ENCODE data around the gene ST14.

The ST14 gene

DNA sequence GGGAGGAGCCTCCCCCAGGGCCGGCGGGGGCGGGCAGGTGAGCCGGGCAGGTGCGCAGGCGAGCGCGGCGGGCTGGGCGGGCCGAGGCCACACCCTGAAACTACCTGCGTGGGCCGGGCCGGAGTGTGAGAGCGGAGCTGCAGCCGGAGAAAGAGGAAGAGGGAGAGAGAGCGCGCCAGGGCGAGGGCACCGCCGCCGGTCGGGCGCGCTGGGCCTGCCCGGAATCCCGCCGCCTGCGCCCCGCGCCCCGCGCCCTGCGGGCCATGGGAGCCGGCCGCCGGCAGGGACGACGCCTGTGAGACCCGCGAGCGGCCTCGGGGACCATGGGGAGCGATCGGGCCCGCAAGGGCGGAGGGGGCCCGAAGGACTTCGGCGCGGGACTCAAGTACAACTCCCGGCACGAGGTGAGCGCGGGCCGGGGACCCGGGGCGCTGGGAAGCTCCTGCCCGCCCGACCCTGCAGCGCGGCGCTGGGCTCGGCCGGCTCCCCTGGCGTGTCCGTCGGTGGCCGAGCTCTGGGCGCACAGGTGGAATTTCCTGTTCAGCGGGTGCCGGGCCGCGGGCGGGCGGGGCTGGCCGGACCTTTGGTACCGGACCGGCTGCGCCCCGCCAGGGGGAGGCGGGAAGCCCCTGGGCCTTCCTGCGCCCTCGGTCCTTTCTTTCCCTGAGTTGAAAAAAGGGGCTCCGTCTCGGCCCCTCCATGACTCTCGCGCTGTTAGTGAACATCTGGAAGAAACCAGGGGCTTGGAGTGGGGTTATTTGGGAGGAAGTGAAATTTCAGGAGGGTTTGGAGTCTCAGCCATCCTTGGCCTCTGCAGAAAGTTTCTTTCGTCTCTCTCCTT is at the start of gene ST14:
ST14 (plus strand) TSS at position 126 of the 841 bp plus-strand sequence; CDS start at position 324, 198 bp downstream.
- no peak for DNase-seq

DNA sequence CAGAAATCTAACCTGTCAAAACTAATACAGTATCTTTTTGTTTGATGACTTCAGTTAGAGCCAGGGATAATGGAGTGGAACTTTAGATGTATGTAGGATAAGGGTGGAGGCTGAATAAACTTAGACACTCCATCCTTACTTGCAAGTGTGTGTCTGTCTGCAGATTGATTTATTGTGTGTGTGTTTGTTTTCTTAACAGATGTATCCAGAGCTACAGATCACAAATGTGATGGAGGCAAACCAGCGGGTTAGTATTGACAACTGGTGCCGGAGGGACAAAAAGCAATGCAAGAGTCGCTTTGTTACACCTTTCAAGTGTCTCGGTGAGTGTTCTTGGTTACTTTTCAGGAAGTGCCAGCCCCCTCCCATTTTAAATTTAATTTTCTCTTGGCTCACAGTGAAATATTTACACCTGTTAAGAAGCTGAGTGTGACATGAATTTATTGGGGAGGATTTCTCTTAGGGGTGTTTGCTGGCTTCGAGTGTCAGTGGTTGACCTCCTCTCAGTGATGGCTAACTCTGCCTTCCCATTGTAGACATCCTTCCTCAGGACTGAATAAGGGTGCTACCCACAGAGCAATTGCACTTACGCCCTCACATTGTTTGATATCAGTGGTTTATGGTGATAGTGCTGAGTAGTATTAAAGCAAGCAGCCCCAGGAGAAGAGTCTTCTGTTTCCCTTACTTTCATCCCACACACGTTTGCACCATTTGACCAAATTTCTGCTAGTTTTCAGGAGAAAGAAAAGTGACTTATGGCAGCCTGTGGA is 49.1 kb upstream of the ST14 start:
- no peak for DNase-seq

DNA sequence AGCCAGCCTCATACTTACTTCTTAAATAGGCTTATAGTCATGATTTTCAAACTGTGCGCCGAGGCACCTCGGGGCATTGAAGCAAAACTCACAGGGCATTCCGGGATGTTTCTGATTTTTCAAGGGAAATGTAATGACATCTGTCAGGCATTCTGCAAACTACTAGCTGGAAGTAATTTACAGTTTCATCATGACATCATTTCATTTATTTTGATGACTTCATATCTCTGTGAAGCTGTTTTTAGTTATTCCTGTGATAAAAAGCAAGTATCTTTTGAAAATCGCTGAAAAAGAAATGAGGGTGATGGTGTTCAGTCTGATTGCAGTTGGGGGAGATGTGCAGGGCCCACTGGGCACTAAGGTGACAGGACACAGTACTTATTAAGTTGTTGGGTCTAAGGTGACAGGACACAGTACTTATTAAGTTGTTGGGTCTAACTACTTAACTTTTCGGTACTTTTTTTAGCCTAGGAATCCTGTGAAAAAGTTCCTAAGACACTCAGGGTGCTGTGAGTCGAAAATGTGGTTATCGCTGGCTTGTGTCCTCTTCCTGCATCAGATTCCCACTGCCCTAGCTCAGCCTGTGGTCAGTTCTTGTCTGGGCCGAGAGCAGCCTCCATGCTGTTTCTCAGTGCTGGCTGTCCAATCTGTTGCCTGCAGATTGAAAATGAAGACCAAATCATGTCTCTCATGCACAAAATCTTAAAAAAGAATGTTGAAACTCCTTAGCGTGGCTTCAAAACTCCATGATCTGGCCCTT is 47.3 kb upstream of the ST14 start:
- no peak for DNase-seq

DNA sequence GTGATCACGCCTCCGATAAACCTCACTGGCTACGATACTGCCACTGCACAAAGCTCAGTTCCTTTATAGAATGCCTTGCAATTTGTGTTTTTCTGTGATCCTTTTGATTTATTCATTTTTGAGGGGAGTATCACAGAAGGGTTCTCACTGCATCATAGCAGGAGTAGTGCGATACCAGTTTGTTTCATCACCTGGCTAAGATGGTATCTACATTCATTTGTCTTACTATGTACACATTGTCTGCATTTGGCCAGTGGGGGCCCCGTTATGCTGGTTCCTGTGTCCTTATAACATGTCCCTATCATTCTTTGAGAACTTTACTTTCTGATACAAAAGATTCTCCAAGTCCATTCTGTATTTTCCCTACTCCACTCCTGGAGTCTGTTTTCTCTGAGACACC is 45.3 kb upstream of the ST14 start:
- no peak for DNase-seq

DNA sequence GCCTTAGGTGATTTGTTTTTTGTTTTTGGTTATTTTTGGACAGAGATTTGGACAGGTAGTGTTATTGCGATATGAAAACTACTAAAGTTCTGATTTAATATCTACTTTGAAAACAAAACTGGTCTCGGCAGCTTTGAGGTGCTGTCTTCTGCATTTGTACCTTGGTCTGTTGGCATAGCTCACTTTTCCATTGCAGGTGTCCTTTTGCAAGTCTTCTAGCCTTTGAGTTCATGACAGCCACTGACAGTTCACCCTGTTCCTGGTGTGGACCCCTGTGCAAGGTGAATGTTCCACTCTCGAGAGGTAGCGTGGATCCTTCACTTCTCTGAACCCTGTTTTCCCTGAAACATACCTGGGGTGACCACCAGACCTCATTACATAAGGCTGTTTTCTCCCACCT is 44.9 kb upstream of the ST14 start:
- DNase-seq, result no peak

DNA sequence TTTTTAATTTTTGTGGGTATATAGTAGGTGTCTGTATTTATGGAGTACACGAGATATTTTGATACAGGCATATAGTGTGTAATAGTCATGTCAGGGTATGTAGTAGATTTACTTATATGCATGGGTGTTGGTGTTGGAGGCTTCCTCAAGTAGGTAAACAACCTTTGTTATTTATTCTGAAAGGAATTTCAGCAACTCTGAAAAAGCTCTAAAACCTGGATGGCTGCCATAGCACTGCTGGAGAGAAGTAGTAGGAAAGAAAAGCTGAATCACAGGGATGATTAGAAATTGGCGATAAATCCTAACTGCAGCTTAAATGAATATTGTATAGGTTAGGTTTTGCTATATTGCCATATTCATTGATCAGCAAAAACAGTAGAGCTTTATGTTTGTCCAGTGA is 44.4 kb upstream of the ST14 start:
- DNase-seq, result no peak

DNA sequence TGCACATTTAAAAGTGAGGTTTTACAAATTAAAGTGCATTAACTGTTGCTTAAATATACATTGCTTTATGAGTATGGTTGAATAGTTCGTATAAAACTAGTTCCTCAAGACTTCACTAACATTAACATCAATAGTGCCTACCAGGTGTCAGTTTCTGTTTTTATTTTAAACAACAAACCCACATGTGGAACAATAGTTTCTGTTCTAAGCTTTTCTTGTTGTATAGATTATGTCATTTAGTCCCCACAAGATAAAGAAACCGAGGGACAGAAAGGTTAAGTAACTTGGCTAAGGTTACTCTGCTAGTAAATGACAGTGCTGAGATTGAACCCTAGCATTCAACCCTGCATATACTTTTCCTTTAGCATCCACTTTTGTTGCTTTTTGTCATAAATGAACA is 41.4 kb upstream of the ST14 start:
- DNase-seq, result no peak

DNA sequence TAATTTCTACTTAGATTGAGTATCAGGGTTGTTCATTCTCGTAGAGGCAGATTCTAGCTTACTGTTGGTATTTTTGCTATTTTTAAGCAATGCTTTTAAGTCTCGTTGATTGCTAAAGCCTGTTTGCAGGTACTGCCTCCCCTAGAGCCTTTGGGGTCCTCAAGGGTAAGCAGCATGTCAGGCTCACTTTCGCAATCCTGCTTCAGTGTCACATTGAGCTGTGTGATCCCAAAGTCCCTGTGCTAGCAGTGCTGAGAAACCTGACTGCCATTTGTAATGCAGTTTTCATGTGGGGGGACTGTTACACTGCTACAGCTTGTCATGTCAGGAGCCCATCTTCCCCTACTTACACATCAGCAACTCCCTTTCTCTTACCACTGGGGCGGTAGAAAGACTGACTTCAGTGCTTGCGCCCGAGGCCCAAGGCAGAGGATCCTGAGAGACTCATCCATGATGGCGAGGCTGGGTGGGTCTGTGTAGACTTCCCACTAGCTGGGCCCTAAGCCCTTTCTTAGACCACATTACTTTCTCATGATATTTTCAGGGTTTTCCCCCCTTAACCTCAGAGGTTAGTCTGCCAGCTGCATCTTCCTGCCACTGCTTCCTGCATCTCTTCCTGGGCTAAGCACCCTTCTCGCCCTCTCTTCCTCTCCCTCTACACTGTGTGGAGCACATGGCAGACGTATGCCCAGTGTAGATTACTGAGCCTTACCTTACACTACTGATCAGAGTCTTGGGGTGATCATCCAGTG is 40.8 kb upstream of the ST14 start:
- no peak for DNase-seq

DNA sequence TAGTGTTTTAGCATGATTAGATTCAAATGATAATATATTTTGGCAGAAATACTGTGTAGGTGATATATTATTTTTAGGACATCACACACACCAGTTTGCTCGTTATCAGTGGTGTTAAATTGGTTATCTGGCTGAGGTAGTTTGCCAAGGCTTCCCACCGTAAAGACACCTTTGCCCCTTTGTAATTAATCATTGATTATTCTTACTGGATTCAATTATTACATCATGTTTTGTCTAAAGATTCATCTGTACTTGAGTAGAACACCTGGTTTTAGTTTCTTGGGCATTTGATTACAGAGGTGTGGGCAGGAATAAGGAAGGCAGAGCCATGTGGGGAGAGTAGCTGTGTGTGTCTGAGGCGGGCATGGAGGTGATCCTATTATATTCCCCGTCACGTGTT is 39.5 kb upstream of the ST14 start:
- no peak for DNase-seq

DNA sequence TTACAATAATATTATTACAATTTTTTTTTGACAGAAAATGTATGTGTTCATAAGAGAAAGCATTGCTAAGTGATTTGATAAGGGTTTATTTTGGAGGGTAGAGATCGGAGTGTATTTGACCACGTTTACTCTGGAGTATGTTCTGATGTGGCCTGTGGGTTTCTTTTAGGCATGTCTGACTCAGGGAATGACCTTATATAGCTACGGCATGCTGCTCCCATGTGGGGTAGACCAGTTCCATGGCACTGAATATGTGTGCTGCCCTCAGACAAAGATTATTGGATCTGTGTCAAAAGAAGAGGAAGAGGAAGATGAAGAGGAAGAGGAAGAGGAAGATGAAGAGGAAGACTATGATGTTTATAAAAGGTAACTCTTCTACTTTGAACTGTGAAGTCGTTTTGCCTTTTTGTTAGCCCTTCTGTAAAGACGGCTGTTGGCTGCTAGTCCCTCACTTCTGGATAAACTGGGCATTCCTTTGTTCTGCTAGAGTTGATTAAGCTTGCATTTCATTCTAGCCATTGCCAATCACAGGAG is 38.1 kb upstream of the ST14 start:
- no peak for DNase-seq

DNA sequence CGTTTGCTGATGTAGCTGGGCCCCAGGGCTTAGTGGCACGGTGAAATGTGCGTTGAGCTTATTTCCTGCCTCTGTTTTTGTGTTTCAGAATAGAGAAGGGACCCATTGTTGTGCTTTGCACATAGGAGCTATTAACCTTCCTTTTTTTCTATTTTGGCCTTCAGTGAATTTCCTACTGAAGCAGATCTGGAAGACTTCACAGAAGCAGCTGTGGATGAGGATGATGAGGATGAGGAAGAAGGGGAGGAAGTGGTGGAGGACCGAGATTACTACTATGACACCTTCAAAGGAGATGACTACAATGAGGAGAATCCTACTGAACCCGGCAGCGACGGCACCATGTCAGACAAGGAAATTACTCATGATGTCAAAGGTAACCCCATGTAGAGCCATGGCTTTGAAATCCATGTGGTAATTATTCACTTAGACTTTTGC is 37.4 kb upstream of the ST14 start:
- DNase-seq, result no peak

DNA sequence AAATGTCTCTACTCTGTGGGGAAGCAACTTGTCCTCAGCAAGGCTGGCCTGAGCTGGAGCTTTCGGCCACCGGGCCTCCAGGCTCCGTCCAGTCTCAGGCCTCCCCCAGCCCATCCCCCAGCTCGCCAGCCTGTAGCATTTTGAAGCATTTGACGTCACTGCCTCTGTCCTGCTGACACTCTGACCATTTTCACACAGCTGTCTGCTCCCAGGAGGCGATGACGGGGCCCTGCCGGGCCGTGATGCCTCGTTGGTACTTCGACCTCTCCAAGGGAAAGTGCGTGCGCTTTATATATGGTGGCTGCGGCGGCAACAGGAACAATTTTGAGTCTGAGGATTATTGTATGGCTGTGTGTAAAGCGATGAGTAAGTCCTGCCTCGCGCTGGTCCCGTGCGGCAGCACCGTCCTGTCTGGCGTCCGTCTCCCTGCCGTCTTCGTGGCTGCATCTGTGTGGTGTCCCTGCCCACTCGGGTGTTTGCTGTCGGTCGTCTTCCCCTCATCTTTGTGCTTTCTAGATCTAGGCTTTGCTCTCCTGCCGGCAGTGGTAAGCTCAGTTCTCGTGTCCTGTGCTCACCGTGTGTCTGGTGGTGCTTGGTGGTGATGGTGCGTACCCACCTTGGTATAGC is 36.1 kb upstream of the ST14 start:
- DNase-seq, result no peak

DNA sequence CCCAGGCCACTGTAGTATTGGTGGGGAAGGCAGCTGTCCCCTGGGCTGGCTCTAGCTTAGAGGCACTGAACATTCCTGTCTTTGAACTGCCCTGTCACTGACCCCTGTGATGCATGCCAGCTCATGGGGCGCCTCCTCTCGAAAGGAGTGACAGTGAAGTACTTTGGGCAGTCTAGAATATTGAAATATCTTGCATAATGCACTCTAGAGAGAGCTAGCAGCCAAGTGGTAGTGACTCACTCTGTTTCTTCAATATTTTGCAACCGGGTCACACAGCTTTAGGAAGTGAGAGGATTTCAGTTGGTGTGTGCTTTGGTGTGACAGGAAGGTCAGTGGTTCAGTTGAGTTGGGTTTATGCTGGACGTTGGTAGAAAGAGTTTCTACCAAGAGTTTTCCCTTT is 35.5 kb upstream of the ST14 start:
- peak in 3 of 58 donors; percentile 29 to 55 (median 36) for DNase-seq

DNA sequence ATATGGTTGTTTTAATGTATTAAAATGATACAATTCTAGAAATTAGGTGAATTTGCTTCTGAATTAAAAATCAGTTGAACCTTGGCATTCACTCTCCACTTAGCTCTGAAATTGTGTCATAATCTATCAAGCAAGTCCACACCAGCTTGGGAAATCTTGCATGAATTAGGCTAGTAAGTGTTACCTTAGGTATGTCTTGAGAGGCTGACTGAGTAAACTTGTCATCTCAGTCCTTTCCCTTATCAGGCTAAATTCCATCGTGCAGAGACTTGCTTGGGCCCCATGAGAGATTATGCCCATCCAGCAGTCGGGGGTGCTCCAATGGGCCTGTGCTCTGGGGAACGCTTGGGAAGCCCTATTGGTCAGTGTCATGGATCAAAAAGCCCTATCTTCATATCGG is 33.9 kb upstream of the ST14 start:
- DNase-seq, result no peak

DNA sequence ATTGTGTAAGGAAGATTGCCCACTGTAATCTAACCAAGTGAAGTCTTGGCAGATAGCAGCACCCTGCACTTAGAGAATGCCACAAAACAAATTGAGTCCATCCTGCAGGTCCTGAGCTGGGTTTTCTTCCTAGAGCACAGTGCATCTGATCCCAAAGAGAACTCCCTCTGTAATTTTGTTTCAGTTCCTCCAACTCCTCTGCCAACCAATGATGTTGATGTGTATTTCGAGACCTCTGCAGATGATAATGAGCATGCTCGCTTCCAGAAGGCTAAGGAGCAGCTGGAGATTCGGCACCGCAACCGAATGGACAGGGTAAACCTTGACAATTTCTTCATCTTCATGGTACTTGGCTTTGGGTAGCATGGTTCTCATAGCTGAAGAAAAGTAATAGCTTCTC is 33.1 kb upstream of the ST14 start:
- no peak for DNase-seq

DNA sequence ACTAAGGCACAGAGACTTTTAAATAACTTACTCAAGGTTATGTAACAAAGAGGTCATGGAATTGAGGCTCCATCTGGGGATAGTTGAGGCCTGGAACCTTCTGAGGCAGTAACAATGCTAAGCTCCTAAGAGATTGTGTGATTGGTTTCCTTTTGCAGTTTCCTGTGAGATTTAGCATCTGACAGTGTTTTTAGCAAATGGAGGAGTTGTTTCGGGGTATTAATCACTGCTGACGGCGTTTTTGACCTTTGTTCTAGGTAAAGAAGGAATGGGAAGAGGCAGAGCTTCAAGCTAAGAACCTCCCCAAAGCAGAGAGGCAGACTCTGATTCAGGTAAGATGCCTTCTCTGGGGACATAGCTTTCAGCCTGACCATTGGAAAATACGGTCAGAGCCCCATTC is 32.1 kb upstream of the ST14 start:
- no peak for DNase-seq

DNA sequence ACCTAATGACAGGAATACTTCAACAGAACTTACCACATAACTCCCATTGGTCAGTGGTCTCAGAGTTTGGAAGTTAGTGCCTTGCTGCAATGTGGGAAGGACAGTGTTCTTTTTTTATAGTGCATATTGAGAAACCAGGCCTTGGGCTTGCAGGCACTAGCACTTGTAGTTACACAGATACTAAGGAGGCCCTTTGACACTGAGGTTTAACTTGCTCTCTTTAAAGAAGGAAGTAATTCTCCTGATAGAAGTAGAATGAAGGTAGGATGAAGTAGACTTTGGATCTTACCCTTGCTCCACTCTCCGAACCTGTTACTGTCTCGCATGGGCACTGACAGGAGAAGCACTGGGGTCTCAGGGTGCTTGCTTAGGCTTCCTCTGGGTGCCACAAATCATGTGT is 31.0 kb upstream of the ST14 start:
- no peak for DNase-seq

DNA sequence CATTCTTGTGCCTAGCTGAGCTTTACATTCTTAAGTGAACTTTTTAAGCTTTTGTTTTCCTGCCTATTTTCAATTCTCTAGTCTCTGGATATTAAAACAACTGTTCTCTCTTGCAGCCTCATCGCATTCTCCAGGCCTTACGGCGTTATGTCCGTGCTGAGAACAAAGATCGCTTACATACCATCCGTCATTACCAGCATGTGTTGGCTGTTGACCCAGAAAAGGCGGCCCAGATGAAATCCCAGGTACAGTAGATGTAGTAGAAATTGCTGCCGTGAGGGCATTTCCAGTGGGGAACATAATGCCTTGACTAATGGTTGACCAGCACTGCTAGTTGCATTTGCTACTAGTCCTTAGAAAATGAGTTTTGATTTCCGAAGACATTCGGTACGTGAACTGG is 29.7 kb upstream of the ST14 start:
- DNase-seq, result no peak

DNA sequence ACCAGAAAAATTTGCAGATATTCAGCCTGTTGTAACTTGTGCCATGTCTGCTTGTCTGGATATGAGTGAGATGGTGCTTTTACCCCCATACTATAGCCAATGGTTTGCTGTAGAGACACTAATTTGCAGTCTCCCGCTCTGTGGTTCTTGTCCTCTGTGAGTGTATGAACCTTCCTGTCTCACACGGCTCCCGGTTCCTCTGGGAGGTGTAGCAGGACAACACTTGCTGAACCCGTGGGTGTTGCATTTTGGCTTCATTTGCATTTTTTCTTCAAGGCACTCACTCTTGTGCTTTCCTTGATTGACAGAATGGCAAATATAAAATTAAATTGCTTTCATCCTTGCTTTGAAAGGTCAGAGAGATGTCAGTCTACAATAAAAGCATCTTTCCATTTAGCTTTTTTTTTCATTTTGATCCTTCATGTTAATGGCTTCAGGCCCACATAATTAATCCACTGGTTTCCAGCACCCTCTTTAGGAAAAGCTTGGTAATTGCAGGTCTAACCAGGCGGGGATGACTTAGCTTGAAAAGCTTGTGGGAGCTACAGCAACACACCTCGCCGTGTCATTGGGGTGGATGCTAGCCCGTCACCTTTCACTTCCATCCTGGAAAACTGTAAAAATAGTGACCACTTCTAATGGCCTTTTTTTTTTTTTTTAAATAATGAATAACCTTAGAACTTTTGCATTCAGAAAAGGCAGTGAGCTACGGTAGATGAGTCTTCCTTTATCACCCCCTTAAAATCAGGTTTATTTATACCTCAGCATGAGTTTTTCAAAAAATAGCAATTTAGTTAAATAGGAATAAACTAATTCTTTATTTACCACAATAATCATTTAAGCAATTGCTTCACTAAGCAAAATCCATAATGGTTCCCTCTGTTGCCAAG is 27.4 kb upstream of the ST14 start:
- DNase-seq, result no peak
